Measurements from ENCODE around the gene ADGRL1. TPM values are rescaled to one million over a fixed set of nuclear protein-coding genes. Genes with fewer than 3 reads are reported as not detected.
A peak's percentile ranks its signal among the peaks of the same experiment; 100 is the strongest.

Gene ADGRL1
- total RNA-seq, 2 donors from 2014 or later = 14.9 to 30.8 TPM

DNA sequence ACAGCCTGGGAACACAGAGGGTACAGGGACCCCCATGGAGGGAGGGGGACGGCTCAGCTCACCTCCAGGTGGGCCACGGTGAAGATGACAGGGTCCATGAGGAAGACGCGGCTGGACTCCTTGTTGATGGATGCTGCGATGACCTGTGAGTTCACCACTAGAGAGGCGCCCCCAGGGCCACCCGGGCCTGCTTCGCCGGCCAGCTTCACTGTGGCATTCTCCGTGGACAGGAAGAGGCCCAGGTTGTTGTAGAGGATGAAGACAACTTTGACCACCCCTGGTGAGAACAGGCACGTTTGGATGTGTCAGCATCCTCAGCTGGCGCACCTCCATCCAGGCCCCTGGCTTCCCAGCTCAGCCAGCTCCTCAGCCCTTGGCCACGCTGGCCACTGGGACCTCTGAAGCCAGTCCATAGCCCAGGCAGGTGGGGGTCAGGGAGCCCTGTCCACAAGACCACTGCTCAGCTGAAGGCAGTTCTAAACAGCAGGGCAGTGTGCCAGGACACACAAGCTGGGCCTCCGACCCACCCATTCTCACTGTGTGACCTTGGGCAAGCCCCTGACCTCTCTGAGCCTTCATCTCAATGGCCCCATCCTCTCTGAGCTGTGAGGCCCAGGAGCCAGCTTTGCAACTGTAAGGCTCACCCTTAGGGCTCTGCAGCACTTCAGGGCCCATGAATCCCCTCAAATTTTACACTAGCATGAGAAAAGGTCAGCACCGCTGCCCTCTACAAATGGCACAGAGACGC lies 47.5 kb downstream of the ADGRL1 start:
- no peaks in the 10 kb centered on the region for H3K27me3 Mint-ChIP-seq
- peaks cover 2% of the 10 kb centered on the region for H3K36me3 Mint-ChIP-seq (ENCODE audit: low read depth)
- no peak overlapping the region for H3K27ac Mint-ChIP-seq
- H3K4me1 Mint-ChIP-seq = no peaks in the 10 kb centered on the region
- no peak overlapping the region for H3K4me3 Mint-ChIP-seq
- DNase-seq (no peak), ATAC-seq (no peak)
- H3K9me3 ChIP-seq (ENCODE audit: control insufficient read depth, low read length, poor library complexity, severe bottlenecking) = no peaks in the 10 kb centered on the region

DNA sequence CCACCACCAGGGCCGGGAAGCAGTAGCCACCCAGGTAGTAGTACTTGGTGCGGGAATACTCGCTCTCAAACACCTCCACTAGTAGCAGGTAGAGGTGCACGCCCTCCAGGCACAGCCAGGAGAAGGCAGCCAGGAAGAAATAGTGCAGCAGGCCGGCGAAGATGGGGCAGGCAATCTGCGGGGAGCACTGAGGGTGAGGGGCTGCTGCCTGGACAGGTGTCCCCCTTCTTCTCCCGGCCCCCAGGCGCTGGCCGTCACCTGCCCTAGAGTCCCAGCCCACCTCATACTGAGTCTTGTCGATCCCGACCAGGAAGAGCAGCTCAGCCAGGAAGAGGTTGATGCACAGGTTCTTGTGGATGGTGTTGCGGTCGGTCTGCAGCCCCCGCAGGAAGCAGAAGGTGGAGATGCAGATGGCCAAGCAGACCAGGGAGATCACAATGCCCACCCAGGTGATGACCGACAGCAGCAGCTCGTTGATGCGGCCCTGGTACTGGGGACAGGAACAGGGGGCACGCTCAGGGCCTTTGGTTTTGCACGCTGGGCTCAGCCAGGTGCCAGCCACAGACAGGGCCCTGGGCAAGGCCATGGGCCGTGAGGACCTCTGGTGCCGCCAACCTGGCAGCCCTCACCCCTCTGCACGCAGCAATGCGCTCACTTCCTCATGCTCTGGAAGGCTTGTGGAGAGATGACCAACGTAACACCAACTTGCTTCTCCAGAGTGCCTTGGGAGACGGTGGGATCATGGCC lies 48.8 kb downstream of the ADGRL1 start:
- peaks cover 2% of the 10 kb centered on the region for H3K36me3 Mint-ChIP-seq (ENCODE audit: low read depth)
- H3K27me3 Mint-ChIP-seq = no peaks in the 10 kb centered on the region
- ATAC-seq = no peak
- no peak overlapping the region for H3K27ac Mint-ChIP-seq
- no peaks in the 10 kb centered on the region for H3K9me3 ChIP-seq (ENCODE audit: control insufficient read depth, low read length, poor library complexity, severe bottlenecking)
- no peak for DNase-seq
- no peak overlapping the region for H3K4me3 Mint-ChIP-seq
- peaks cover 2% of the 10 kb centered on the region for H3K4me1 Mint-ChIP-seq

DNA sequence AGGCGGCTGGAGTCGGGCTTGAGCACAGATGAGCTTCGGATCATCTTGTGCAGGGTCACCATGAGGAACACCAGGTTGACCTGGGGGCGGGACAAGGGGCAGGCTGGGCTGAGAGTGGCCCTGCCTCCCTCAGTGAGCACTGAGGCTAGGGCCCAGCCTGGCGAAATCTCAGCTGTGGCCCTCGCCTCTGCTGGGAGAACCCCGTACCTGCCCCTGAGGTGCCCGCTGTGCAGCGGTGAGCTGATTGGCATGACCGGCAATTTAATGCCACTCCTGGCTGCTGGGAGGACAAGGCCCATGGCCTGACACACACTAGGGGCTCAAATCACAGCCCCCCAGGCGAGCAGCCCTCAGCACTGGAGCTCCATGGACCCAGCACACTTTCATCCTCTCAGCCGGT lies 49.8 kb downstream of the ADGRL1 start:
- Mint-ChIP-seq H3K4me1 (peaks cover 4% of the 10 kb centered on the region), H3K4me3 (no peak overlapping the region), H3K36me3 (ENCODE audit: low read depth) (peaks cover 2% of the 10 kb centered on the region), H3K27me3 (no peaks in the 10 kb centered on the region), H3K27ac (no peak overlapping the region)
- no peak for DNase-seq
- H3K9me3 ChIP-seq (ENCODE audit: control insufficient read depth, low read length, poor library complexity, severe bottlenecking) = no peaks in the 10 kb centered on the region
- no peak for ATAC-seq

DNA sequence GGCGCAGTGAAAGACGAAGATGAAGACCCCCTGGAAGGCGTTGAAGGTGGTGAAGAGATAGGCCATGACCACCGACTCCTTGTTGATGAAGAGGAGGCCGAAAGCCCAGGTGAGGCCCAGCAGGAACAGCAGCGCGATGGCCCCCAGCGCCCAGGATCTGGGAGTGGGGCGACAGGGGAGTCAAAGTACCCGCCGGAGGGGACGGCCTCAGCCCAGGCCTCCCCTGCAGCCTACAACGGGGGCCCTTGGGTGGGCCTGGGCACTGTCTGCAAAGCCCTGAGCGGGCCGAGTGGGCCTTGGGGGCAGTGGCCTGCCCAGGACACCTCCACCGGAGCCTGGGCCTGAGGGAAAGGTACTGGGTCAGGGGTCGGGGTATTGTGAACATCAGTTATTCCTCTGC lies 50.6 kb downstream of the ADGRL1 start:
- ATAC-seq (no peak), DNase-seq (no peak)
- H3K4me1 Mint-ChIP-seq = peaks cover 4% of the 10 kb centered on the region
- peaks cover 2% of the 10 kb centered on the region for H3K36me3 Mint-ChIP-seq (ENCODE audit: low read depth)
- H3K27ac Mint-ChIP-seq = peak overlapping the region; percentile 74
- no peaks in the 10 kb centered on the region for H3K9me3 ChIP-seq (ENCODE audit: control insufficient read depth, low read length, poor library complexity, severe bottlenecking)
- H3K4me3 Mint-ChIP-seq = no peak overlapping the region
- no peaks in the 10 kb centered on the region for H3K27me3 Mint-ChIP-seq

DNA sequence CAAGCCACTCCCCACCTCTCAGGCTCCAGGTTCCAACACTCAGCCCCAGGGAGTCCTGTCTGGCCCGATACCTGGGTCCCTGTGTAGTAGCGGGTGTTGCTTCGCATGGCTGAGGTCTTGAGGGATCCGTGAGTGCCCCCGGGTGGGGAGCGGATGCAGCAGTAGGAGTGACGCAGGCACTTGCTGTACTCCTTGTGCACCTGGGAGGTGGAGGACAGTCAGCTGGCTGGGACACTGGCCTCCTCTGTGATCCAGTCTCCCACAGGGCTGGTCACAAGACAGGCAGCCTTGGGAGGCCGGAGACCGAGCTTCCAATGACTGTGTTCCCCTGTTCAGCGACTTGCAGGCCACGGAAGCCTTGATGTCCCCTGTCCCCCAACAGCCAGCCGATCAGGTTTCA lies 53.3 kb downstream of the ADGRL1 start:
- Mint-ChIP-seq H3K36me3 (ENCODE audit: low read depth) (peaks cover 2% of the 10 kb centered on the region), H3K27me3 (no peaks in the 10 kb centered on the region), H3K27ac (no peak overlapping the region), H3K4me1 (peaks cover 22% of the 10 kb centered on the region), H3K4me3 (no peak overlapping the region)
- no peaks in the 10 kb centered on the region for H3K9me3 ChIP-seq (ENCODE audit: control insufficient read depth, low read length, poor library complexity, severe bottlenecking)
- DNase-seq = no peak
- no peak for ATAC-seq

DNA sequence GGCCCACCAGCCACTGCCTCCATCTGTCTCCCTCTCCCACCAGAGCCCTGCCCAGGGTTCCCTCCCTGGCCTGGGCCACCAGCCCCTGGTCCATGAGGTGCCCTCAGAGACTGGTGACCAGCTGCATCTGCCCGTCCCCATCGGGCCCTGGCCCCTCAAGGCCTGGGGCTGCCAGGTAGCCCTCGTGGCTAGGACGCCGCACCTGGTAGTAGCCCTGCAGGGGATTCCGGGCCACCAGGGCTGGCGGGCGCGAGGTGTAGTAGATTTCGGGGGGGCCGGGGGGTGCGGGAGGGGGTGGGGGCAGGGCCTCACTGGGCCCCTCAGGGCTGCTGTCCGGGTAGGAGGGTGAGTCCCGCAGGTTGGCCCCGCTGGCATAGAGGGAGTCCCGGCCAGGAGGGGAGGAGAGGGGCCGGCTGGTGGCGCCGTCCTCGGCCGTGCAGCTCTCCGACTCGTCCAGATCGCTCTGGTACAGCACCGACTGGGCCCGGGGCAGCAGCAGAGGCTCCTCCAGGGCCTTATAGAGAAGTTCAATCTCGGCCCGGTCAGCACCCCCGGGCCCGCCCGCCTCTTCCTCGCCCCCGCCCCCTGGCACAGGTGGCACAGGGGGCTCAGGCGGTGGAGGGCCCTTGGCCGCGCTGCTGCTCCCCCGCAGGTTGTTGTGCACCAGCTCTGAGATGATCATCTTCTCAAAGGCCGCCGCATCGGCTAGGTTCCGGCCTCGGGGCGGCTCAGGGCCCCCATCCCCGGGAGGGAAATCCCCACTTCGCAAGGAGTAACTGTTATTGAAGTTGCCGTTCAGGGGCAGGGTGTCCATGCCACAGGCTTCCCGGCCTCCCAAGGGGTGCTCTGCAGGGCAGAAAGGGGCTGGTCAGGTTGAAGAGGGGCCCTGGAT lies 55.0 kb downstream of the ADGRL1 start:
- ATAC-seq = no peak
- Mint-ChIP-seq H3K27me3 (no peaks in the 10 kb centered on the region), H3K4me3 (peak overlapping the region; percentile 91), H3K27ac (peak overlapping the region; percentile 37), H3K4me1 (peaks cover 29% of the 10 kb centered on the region), H3K36me3 (ENCODE audit: low read depth) (no peaks in the 10 kb centered on the region)
- no peak for DNase-seq
- no peaks in the 10 kb centered on the region for H3K9me3 ChIP-seq (ENCODE audit: control insufficient read depth, low read length, poor library complexity, severe bottlenecking)

DNA sequence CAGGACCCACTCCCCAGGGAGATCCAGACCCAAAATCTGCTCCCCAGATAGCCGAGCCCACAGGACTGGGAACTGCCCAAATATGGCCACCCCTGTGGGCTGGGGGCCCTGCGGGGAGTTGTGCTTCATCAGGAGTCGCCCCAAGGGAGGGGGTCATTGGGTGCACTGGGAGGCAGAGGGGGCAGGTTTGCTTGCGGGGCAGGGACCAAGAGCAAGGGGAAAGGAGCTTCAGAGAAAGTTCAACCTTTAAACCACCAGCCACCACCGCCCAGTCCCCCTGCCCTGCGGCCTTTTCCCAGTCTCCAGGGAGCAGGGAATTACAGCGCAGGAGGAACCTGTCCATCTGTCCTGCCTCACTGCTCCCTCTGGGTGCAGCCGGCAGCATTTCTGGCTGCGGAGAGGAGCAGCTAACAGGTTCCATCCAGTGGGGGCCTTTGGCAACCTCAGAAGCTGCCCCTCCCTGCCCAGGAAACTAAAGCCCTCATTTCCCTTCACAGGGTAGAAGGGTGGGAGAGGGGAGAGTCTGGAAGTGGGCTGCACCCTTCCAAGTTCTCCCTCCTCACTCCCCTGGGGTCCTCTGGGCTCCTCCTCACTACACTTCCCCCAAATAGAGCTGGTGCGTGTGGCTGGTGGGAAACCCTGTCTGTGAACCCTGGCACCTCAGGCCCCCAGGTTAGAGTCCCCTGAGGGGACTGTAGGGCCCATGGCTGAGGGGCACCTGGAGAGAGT lies 55.8 kb downstream of the ADGRL1 start:
- Mint-ChIP-seq H3K27me3 (no peaks in the 10 kb centered on the region), H3K36me3 (ENCODE audit: low read depth) (no peaks in the 10 kb centered on the region), H3K27ac (peak overlapping the region; percentile 96), H3K4me1 (peaks cover 34% of the 10 kb centered on the region), H3K4me3 (peak overlapping the region; percentile 91)
- ATAC-seq (peak; percentile 12), DNase-seq (no peak)
- no peaks in the 10 kb centered on the region for H3K9me3 ChIP-seq (ENCODE audit: control insufficient read depth, low read length, poor library complexity, severe bottlenecking)

DNA sequence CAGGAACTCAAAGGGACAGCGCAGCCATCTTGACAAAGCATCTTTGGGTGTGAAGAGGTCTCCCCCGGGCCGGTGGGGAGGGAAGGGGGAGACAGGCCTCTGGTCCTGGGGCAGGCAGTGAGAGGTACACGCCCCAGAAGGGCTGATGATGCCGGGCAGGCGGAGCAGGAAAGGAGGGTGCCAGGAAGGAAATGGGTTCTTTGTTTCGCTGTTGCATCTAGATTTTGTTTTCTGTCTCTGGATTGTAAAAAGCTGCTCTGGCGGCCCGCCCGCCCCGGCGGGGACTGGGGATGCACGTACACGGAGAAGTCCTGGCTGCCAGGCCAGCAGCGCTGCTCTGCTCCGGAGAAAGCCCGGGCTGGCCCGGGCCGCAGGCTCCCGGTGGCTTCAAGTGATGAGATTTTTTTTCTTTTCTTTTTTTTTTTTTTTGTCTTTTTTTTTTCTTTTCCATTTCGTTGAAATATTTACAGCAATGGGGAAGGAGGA lies 56.4 kb downstream of the ADGRL1 start:
- Mint-ChIP-seq H3K36me3 (ENCODE audit: low read depth) (no peaks in the 10 kb centered on the region), H3K27me3 (no peaks in the 10 kb centered on the region), H3K27ac (peak overlapping the region; percentile 96), H3K4me3 (peak overlapping the region; percentile 91), H3K4me1 (peaks cover 36% of the 10 kb centered on the region)
- peak; percentile 88 for ATAC-seq
- H3K9me3 ChIP-seq (ENCODE audit: control insufficient read depth, low read length, poor library complexity, severe bottlenecking) = no peaks in the 10 kb centered on the region
- DNase-seq = peak; percentile 32 to 51 (median 38)

DNA sequence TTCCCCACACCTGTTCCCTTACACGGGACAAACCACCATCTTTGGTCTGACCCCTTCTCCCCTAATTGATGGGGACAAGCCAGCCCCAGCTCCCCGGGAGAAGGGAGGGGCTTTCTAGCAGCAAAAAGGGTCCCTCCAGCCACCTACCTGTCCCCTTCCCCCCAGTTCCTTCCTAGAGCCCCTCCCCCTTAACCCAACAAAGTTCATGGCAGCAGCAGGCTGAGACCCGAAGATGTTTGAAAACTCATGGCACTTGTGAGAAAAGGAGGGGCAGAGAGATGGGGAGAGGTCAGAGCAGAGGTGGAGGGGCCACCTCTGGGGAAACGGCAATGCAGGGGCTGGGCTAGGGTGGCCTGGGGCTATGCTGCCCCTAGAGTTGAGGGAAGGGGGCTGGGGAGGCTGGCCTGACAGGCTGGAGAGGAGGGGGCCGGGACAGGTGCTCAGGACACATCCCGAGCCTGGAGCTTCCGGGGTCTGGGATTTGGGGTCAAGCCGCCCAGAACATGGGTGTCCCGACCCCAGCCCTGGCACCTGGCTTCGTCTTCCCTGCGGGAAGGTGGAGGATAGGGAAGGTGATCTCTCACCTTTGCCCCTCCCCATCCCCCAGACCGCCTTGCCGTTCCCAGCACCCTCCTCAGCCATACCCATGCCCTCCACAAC lies 57.1 kb downstream of the ADGRL1 start:
- H3K9me3 ChIP-seq (ENCODE audit: control insufficient read depth, low read length, poor library complexity, severe bottlenecking) = no peaks in the 10 kb centered on the region
- Mint-ChIP-seq H3K27ac (peak overlapping the region; percentile 96), H3K27me3 (no peaks in the 10 kb centered on the region), H3K36me3 (ENCODE audit: low read depth) (no peaks in the 10 kb centered on the region), H3K4me3 (peak overlapping the region; percentile 91), H3K4me1 (peaks cover 36% of the 10 kb centered on the region)
- DNase-seq (no peak), ATAC-seq (no peak)

DNA sequence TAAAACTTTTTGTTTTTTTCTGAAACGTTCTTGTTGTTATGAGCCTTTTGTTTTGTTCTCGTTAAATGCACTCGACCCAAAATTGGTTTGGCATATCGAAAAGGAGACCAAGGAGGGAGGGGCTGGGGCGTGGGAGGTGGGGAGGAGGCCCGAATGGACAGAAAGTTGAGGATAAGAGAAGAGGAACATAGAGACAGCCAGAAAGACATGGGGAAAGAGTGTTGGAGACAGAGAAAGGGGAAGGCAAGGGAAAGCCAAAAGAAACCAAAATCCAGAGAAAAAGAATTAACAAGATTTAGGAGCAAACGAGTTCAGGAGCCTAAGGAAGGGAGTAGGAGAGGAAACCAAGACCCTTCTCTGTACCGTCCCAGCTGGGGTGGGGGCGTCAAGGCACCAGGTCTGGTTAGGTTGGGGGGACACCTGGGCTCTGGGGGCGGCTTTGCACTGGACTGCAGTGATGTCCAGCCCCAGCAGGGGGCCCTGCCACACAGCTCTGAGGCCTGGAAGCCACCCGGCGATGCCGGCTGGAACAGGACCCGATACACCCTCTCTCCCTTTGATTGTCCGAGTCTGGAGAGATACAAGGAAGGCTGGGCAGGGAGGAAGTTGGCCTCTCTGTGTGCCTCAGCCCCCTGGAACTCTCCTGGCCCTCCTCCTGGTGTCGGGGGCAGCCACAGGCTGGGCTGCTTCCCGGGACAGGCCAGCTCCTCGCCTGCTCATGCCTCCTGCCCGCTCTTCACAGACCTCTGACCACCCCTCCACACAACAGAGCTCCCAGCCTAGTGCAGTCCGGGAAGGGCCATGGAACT lies 58.0 kb downstream of the ADGRL1 start:
- Mint-ChIP-seq H3K4me3 (peak overlapping the region; percentile 91), H3K36me3 (ENCODE audit: low read depth) (no peaks in the 10 kb centered on the region), H3K27ac (peak overlapping the region; percentile 96), H3K4me1 (peaks cover 35% of the 10 kb centered on the region), H3K27me3 (no peaks in the 10 kb centered on the region)
- peak; percentile 36 to 44 (median 41) for DNase-seq
- ATAC-seq = peak; percentile 63
- no peaks in the 10 kb centered on the region for H3K9me3 ChIP-seq (ENCODE audit: control insufficient read depth, low read length, poor library complexity, severe bottlenecking)

DNA sequence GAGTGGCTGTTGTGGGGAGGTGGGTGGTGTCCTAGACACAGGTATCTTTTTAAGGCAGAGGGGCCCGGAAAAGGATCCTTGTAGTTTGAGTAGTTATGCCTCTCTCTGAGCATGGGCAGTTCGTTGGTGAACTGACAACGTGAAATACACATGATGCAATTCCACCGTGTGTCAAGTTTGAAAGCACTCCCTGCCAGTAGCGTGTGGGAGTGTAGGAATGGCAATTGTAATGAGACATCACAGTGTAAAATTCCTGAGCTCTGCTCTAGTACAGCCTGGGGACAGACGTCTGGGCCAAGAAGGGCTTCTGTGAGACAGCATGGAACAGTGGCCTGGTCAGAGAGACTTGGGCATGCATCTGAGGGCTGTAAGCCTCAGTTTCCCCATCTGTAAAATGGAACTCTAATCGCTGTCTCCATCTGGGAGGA lies 59.2 kb downstream of the ADGRL1 start:
- Mint-ChIP-seq H3K27ac (peak overlapping the region; percentile 90), H3K27me3 (no peaks in the 10 kb centered on the region), H3K4me3 (no peak overlapping the region), H3K36me3 (ENCODE audit: low read depth) (no peaks in the 10 kb centered on the region), H3K4me1 (peaks cover 39% of the 10 kb centered on the region)
- H3K9me3 ChIP-seq (ENCODE audit: control insufficient read depth, low read length, poor library complexity, severe bottlenecking) = no peaks in the 10 kb centered on the region
- no peak for ATAC-seq
- DNase-seq = no peak
